CD14-positive monocyte (primary cell): ENCODE measurements around the gene KIF16B. TPM values are rescaled to one million over a fixed set of nuclear protein-coding genes. Genes with fewer than 3 reads are reported as not detected.
"Not testable (repeated sequence)": the region's sequence is repeated elsewhere in the genome, so short reads cannot be mapped to it uniquely, and the experiment has no call there.

Source experiments
- DNase-seq, 3 donors: peaks; one replicate each; pipeline ENCODE4 v3.0.0-alpha.2; 2011 to 2022
- H2AFZ ChIP-seq: 2 replicates; pipeline ENCODE4 v1.6.0; 2012; ENCODE audit warnings: mild to moderate bottlenecking, low read depth, low read length, inconsistent platforms; ENCODE audit not compliant: insufficient read depth, poor library complexity, severe bottlenecking
- H3K27ac ChIP-seq, 2 donors: 1 replicate in 1 of 2; 2 replicates in 1 of 2; pipeline ENCODE4 v1.5.1; 2012 to 2013; ENCODE audit warnings: low read length in 2 of 2, control low read depth in 1 of 2, inconsistent platforms in 1 of 2, low read depth in 1 of 2, mild to moderate bottlenecking in 1 of 2
- H3K27me3 ChIP-seq, 2 donors: one replicate each; pipeline versions ENCODE4 v1.6.0 to v1.6.1; 2011 to 2013; ENCODE audit warnings: low read length in 2 of 2; ENCODE audit not compliant: control insufficient read depth in 2 of 2, insufficient read depth in 2 of 2
- H3K36me3 ChIP-seq, 2 donors: replicated peaks in 1 of 2; 1 replicate in 1 of 2; 2 replicates in 1 of 2; pipeline versions ENCODE4 v1.5.1 to v1.6.1; 2012 to 2013; ENCODE audit warnings: low read length in 2 of 2, control low read depth in 1 of 2, inconsistent platforms in 1 of 2, mild to moderate bottlenecking in 1 of 2; ENCODE audit not compliant: insufficient read depth in 2 of 2, control insufficient read depth in 1 of 2
- H3K4me1 ChIP-seq, 2 donors: 1 replicate in 1 of 2; 2 replicates in 1 of 2; pipeline versions ENCODE4 v1.5.1 to v1.6.1; 2012 to 2013; ENCODE audit warnings: low read length in 2 of 2, control low read depth in 1 of 2, inconsistent platforms in 1 of 2, mild to moderate bottlenecking in 1 of 2, moderate library complexity in 1 of 2; ENCODE audit not compliant: insufficient read depth in 2 of 2, control insufficient read depth in 1 of 2
- H3K4me2 ChIP-seq: replicated peaks from 2 replicates; pipeline ENCODE3; 2012; ENCODE audit warnings: low read length, moderate library complexity, mild to moderate bottlenecking; ENCODE audit not compliant: poor library complexity, severe bottlenecking; ENCODE audit errors: extremely low read depth
- H3K4me3 ChIP-seq, 3 experiments: fragments of 200-600 bp in 1 of 3; sonication (generic) in 1 of 3; replicated peaks in 1 of 3; 1 replicate in 2 of 3; 2 replicates in 1 of 3; pipeline ENCODE4 v1.5.1; 2011 to 2013; ENCODE audit warnings: low read length in 3 of 3, mild to moderate bottlenecking in 3 of 3, control low read depth in 2 of 3, low read depth in 2 of 3, inconsistent platforms in 1 of 3, moderate library complexity in 1 of 3
- H3K79me2 ChIP-seq: 2 replicates; pipeline ENCODE4 v1.6.0; 2012; ENCODE audit warnings: mild to moderate bottlenecking, control low read depth, inconsistent platforms, low read length, moderate library complexity; ENCODE audit not compliant: insufficient read depth
- H3K9ac ChIP-seq: 2 replicates; pipeline ENCODE4 v1.6.0; 2017; ENCODE audit warnings: low read length, mild to moderate bottlenecking; ENCODE audit not compliant: insufficient read depth, poor library complexity, severe bottlenecking
- H3K9me3 ChIP-seq, 2 donors: replicated peaks in 1 of 2; 1 replicate in 1 of 2; 2 replicates in 1 of 2; pipeline versions ENCODE4 v1.5.1 to v1.6.1; 2012 to 2013; ENCODE audit warnings: low read length in 2 of 2, control low read depth in 1 of 2; ENCODE audit not compliant: control insufficient read depth in 1 of 2, insufficient read depth in 1 of 2
- H4K20me1 ChIP-seq: 2 replicates; pipeline ENCODE4 v1.6.0; 2012; ENCODE audit warnings: mild to moderate bottlenecking, low read length, control low read depth, moderate library complexity; ENCODE audit not compliant: insufficient read depth
- H3K27ac Mint-ChIP-seq, 7 donors: one replicate each; pipeline ENCODE4 v1.8.0; 2020; ENCODE audit warnings: mild to moderate bottlenecking in 7 of 7, mixed read lengths in 7 of 7, moderate library complexity in 6 of 7, inconsistent platforms in 2 of 7
- H3K27me3 Mint-ChIP-seq, 3 donors: one replicate each; pipeline ENCODE4 v1.8.0; 2021 to 2022; ENCODE audit warnings: low read depth in 3 of 3, mild to moderate bottlenecking in 3 of 3, mixed read lengths in 3 of 3, moderate library complexity in 3 of 3, inconsistent platforms in 1 of 3
- H3K36me3 Mint-ChIP-seq, 2 donors: one replicate each; pipeline ENCODE4 v1.8.0; 2020; ENCODE audit warnings: mixed read lengths in 2 of 2, inconsistent platforms in 1 of 2, mild to moderate bottlenecking in 1 of 2
- H3K4me1 Mint-ChIP-seq: one replicate; pipeline ENCODE4 v1.8.0; 2020; ENCODE audit warnings: mild to moderate bottlenecking, mixed read lengths
- H3K4me3 Mint-ChIP-seq, 2 donors: one replicate each; pipeline ENCODE4 v1.8.0; 2020; ENCODE audit warnings: mild to moderate bottlenecking in 2 of 2, mixed read lengths in 2 of 2, moderate library complexity in 1 of 2
- H3K9me3 Mint-ChIP-seq, 7 donors: one replicate each; pipeline ENCODE4 v1.8.0; 2020 to 2022; ENCODE audit warnings: mixed read lengths in 7 of 7, mild to moderate bottlenecking in 6 of 7, moderate library complexity in 6 of 7, inconsistent platforms in 2 of 7
- WGBS: methylation state at CpG from one replicate; pipeline ENCODE4 v1.1.5; 2013; ENCODE audit warnings: missing lambda C conversion rate; ENCODE audit not compliant: insufficient coverage; 5-methylcytosine and 5-hydroxymethylcytosine counted together
- intact Hi-C, 2 donors: fragments of 100-400 bp; cut with micrococcal nuclease; formaldehyde crosslinking; loops; one replicate each; pipeline versions ENCODE4 v1.15.0 to v1.15.1; 2023
- polyA plus RNA-seq, 3 donors: library from polyadenylated mRNA; depleted of rRNA in 1 of 3; unstranded in 2 of 3; stranded (reverse) in 1 of 3; fragments of 300-500 nt in 2 of 3; fragments of >200 nt in 1 of 3; fragmentation: Illumina TruSeq in 2 of 3; gene quantifications; 1 replicate in 2 of 3; 2 replicates in 1 of 3; pipeline ENCODE4 v1.2.3, GENCODE V29; 2012 to 2021
- TF ChIP-seq, protein P1 (sequence below): fragments of 200-600 bp; IDR thresholded peaks from one replicate; pipeline ENCODE4 v1.8.0; 2022; ENCODE audit warnings: antibody characterized with exemption, mild to moderate bottlenecking

Gene KIF16B
- polyA plus RNA-seq, 3 donors = 0.89 to 2.9 (median 2.8) TPM

DNA sequence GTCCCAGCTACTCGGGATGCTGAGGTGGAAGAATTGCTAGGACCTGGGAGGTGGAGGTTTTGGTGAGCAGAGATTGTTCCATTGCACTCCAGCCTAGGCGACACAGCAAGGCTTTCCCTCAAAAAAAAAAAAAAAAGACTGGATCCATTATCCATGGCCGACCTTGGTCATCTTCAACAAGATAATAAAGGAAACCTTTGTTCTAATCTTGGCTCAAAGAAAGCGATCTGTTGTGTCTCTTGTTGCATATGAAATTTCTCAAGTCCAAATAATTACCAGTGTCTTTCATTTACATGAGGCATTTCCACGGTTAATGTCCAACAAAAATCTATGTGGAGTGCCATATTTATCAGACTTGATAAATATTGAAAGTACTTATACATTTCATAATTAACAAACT lies 23.7 kb upstream of the KIF16B start:
- Mint-ChIP-seq H3K9me3 (peaks cover 0 to 1% (median 0%) of the 10 kb centered on the region in 7 donors), H3K4me3 (no peak overlapping the region), H3K27ac (no peak overlapping the region), H3K4me1 (no peaks in the 10 kb centered on the region), H3K27me3 (peaks cover 6 to 10% (median 6%) of the 10 kb centered on the region in 3 donors), H3K36me3 (no peaks in the 10 kb centered on the region)
- Histone ChIP-seq H3K27me3 (peaks cover 0 to 5% of the 10 kb centered on the region in 2 donors), H3K79me2 (no peaks in the 10 kb centered on the region), H2AFZ (no peak overlapping the region), H3K4me2 (no peak overlapping the region), H3K36me3 (no peaks in the 10 kb centered on the region), H3K9ac (no peak overlapping the region), H3K4me1 (no peaks in the 10 kb centered on the region), H3K4me3 (no peak overlapping the region), H4K20me1 (no peaks in the 10 kb centered on the region), H3K27ac (no peak overlapping the region), H3K9me3 (no peaks in the 10 kb centered on the region)
- WGBS = no CpG with 5 or more reads among the region's 5 CpGs
- TF ChIP-seq, protein P1, sequence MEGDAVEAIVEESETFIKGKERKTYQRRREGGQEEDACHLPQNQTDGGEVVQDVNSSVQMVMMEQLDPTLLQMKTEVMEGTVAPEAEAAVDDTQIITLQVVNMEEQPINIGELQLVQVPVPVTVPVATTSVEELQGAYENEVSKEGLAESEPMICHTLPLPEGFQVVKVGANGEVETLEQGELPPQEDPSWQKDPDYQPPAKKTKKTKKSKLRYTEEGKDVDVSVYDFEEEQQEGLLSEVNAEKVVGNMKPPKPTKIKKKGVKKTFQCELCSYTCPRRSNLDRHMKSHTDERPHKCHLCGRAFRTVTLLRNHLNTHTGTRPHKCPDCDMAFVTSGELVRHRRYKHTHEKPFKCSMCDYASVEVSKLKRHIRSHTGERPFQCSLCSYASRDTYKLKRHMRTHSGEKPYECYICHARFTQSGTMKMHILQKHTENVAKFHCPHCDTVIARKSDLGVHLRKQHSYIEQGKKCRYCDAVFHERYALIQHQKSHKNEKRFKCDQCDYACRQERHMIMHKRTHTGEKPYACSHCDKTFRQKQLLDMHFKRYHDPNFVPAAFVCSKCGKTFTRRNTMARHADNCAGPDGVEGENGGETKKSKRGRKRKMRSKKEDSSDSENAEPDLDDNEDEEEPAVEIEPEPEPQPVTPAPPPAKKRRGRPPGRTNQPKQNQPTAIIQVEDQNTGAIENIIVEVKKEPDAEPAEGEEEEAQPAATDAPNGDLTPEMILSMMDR = no peak
- no peak for DNase-seq
- intact Hi-C loops = no loop called here

DNA sequence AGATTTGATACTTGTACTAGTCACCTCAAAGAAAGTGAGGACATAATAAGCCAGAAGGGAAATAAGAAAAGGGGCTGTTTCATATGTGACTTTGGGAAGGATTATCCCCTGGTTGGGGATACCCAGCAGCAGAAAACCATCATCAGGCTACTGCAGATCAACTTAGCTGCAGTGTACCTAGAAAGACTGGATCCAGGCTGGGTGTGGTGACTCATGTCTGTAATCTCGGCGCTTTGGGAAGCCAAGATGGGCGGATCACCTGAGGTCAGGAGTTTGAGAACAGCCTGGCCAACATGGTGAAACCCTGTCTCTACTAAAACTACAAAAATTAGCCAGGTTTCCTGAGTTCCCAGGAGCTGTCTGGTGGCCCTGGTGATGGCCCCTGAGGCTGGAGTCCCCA lies 23.2 kb upstream of the KIF16B start:
- H3K79me2 ChIP-seq, H3K36me3 ChIP-seq, H3K4me2 ChIP-seq, H3K4me3 ChIP-seq, H3K9ac ChIP-seq, intact Hi-C loops, H3K4me1 Mint-ChIP-seq, H3K36me3 Mint-ChIP-seq, H3K9me3 Mint-ChIP-seq, H4K20me1 ChIP-seq, H3K9me3 ChIP-seq, H3K27me3 Mint-ChIP-seq, H3K4me3 Mint-ChIP-seq, H3K27me3 ChIP-seq, DNase-seq, H3K4me1 ChIP-seq, H3K27ac ChIP-seq, H2AFZ ChIP-seq, H3K27ac Mint-ChIP-seq: not testable (repeated sequence)
- no CpG with 5 or more reads among the region's 3 CpGs for WGBS
